GM21447 (cell line): ENCODE results near the gene SLC38A9.

Source experiments
- ATAC-seq: cut with Tn5 transposase; IDR thresholded peaks from one replicate; pipeline ENCODE4 v1.9.1; 2021; ENCODE audit not compliant: unreplicated experiment

Gene SLC38A9

GRCh38 chr5:55657443-55657842 is 54.7 kb downstream of the SLC38A9 start:
- no peak for ATAC-seq

- ATAC-seq = no peak
Observed at GRCh38 chr5:55650386-55650785, 61.7 kb downstream of the SLC38A9 start.

GRCh38 chr5:55649963-55650362 is 62.2 kb downstream of the SLC38A9 start:
- no peak for ATAC-seq

- no peak for ATAC-seq
Observed at GRCh38 chr5:55645304-55645703, 66.8 kb downstream of the SLC38A9 start.

- ATAC-seq = no peak
Observed at GRCh38 chr5:55638455-55638854, 73.7 kb downstream of the SLC38A9 start.

- no peak for ATAC-seq
Observed at GRCh38 chr5:55638051-55638450, 74.1 kb downstream of the SLC38A9 start.

- no peak for ATAC-seq
Observed at GRCh38 chr5:55636683-55637082, 75.4 kb downstream of the SLC38A9 start.

GRCh38 chr5:55636177-55636576 is 75.9 kb downstream of the SLC38A9 start:
- no peak for ATAC-seq

GRCh38 chr5:55634866-55635265 is 77.3 kb downstream of the SLC38A9 start:
- no peak for ATAC-seq

GRCh38 chr5:55634209-55634805 is 77.8 kb downstream of the SLC38A9 start:
- ATAC-seq = no peak

GRCh38 chr5:55633574-55634208 is 78.4 kb downstream of the SLC38A9 start:
- ATAC-seq = no peak

GRCh38 chr5:55629815-55630214 is 82.3 kb downstream of the SLC38A9 start:
- no peak for ATAC-seq

GRCh38 chr5:55626790-55627189 is 85.3 kb downstream of the SLC38A9 start:
- no peak for ATAC-seq

GRCh38 chr5:55625913-55626312 is 86.2 kb downstream of the SLC38A9 start:
- ATAC-seq = no peak

GRCh38 chr5:55625589-55625909 is 86.6 kb downstream of the SLC38A9 start:
- ATAC-seq = no peak

- no peak for ATAC-seq
Observed at GRCh38 chr5:55624841-55625588, 87.1 kb downstream of the SLC38A9 start.

- ATAC-seq = no peak
Observed at GRCh38 chr5:55623789-55624188, 88.3 kb downstream of the SLC38A9 start.

GRCh38 chr5:55622460-55622859 is 89.7 kb downstream of the SLC38A9 start:
- no peak for ATAC-seq

- no peak for ATAC-seq
Observed at GRCh38 chr5:55621229-55621628, 90.9 kb downstream of the SLC38A9 start.

- ATAC-seq = no peak
Observed at GRCh38 chr5:55620766-55621160, 91.4 kb downstream of the SLC38A9 start.

GRCh38 chr5:55620009-55620765 is 91.9 kb downstream of the SLC38A9 start:
- no peak for ATAC-seq

GRCh38 chr5:55618318-55618717 is 93.8 kb downstream of the SLC38A9 start:
- ATAC-seq = no peak
